HG02588 (cell line): Measurements from ENCODE around the gene MBD6.

ENCODE experiments used
- ATAC-seq: cut with Tn5 transposase; IDR thresholded peaks from one replicate; pipeline ENCODE4 v1.9.1; 2021; ENCODE audit warnings: mild to moderate bottlenecking, moderate library complexity; ENCODE audit not compliant: unreplicated experiment

The MBD6 gene

GRCh38 chr12:57527184-57527583, 4.6 kb downstream of the MBD6 start:
- no peak for ATAC-seq

GRCh38 chr12:57528176-57528575, 5.6 kb downstream of the MBD6 start:
- no peak for ATAC-seq

- ATAC-seq = no peak
Measured at GRCh38 chr12:57528831-57529555, 6.4 kb downstream of the MBD6 start.

GRCh38 chr12:57529831-57530230, 7.2 kb downstream of the MBD6 start:
- no peak for ATAC-seq

GRCh38 chr12:57530396-57531142, 7.9 kb downstream of the MBD6 start:
- no peak for ATAC-seq

- ATAC-seq = no peak
Measured at GRCh38 chr12:57531836-57532235, 9.2 kb downstream of the MBD6 start.

GRCh38 chr12:57533108-57533507, 10.5 kb downstream of the MBD6 start:
- no peak for ATAC-seq

GRCh38 chr12:57534250-57534649, 11.6 kb downstream of the MBD6 start:
- ATAC-seq = no peak

GRCh38 chr12:57534991-57535543, 12.4 kb downstream of the MBD6 start:
- ATAC-seq = no peak

GRCh38 chr12:57535764-57536596, 13.4 kb downstream of the MBD6 start:
- ATAC-seq = no peak

GRCh38 chr12:57536597-57536942, 13.9 kb downstream of the MBD6 start:
- no peak for ATAC-seq

- ATAC-seq = no peak
Measured at GRCh38 chr12:57539134-57539768, 16.6 kb downstream of the MBD6 start.

- no peak for ATAC-seq
Measured at GRCh38 chr12:57541001-57541400, 18.4 kb downstream of the MBD6 start.

GRCh38 chr12:57541717-57542116, 19.1 kb downstream of the MBD6 start:
- no peak for ATAC-seq

GRCh38 chr12:57543581-57543980, 21.0 kb downstream of the MBD6 start:
- no peak for ATAC-seq

GRCh38 chr12:57545809-57546437, 23.3 kb downstream of the MBD6 start:
- no peak for ATAC-seq

- ATAC-seq = peak; percentile 97
Measured at GRCh38 chr12:57546438-57547287, 24.0 kb downstream of the MBD6 start, which contains the start of gene DCTN2. DCTN2 (minus strand) TSS chr12:57547192; CDS start chr12:57547063, 129 bp downstream.

- no peak for ATAC-seq
Measured at GRCh38 chr12:57547288-57548012, 24.8 kb downstream of the MBD6 start.

- ATAC-seq = no peak
Measured at GRCh38 chr12:57548013-57548315, 25.3 kb downstream of the MBD6 start.
